ENCODE measurements around the gene LY6G5C. TPM values are rescaled to one million over a fixed set of nuclear protein-coding genes. Genes with fewer than 3 reads are reported as not detected.

Gene LY6G5C
- total RNA-seq, 2 donors from 2014 or later = 0.93 to 2.0 TPM

- Mint-ChIP-seq H3K27ac (no peak overlapping the region), H3K4me1 (peaks cover 14% of the 10 kb centered on the region)
- no peak for TF ChIP-seq CTCF (conservative IDR thresholded peaks at IDR 0.05)
These were observed 26.1 kb downstream of the LY6G5C start for GRCh38 chr6:31654574-31655348.

GRCh38 chr6:31652925-31653724 lies 27.7 kb downstream of the LY6G5C start:
- H3K27me3 Mint-ChIP-seq (ENCODE audit: insufficient read depth) = no peaks in the 10 kb centered on the region
- no peaks in the 10 kb centered on the region for H3K27me3 ChIP-seq (ENCODE audit: control insufficient read depth, insufficient read depth, low read length, poor library complexity, severe bottlenecking)
- H3K4me3 ChIP-seq (ENCODE audit: low read length) = peak overlapping the region; percentile 92
- DNase-seq = peak; percentile 95
- H3K27ac ChIP-seq (ENCODE audit: low read depth, low read length) = peak overlapping the region; percentile 99
- peak overlapping the region; percentile 84 for H3K9ac ChIP-seq (ENCODE audit: extremely low read depth, low read length, poor library complexity, severe bottlenecking)
- peak overlapping the region; percentile 100 for H3K27ac Mint-ChIP-seq
- peaks cover 5% of the 10 kb centered on the region for H3K4me1 ChIP-seq (ENCODE audit: control insufficient read depth, insufficient read depth, low read length)
- peak overlapping the region; percentile 98 for H3K4me3 Mint-ChIP-seq
- H3K36me3 Mint-ChIP-seq (ENCODE audit: low read depth) = peaks cover 46% of the 10 kb centered on the region
- 19 to 23% methylated on average over 27 to 37 of the region's 37 CpGs for WGBS, 2 experiments (ENCODE audit: insufficient coverage in 1 of 2, insufficient read length in 1 of 2)
- peaks cover 30% of the 10 kb centered on the region for H3K36me3 ChIP-seq (ENCODE audit: control insufficient read depth, insufficient read depth, low read length)
- peak; percentile 31 for TF ChIP-seq CTCF (conservative IDR thresholded peaks at IDR 0.05)
- H3K9me3 Mint-ChIP-seq = no peaks in the 10 kb centered on the region
- H3K9me3 ChIP-seq (ENCODE audit: control insufficient read depth, low read length) = no peaks in the 10 kb centered on the region
- peaks cover 10% of the 10 kb centered on the region for H3K4me1 Mint-ChIP-seq

More at GRCh38 chr6:31654574-31655348, 26.1 kb downstream of the LY6G5C start:
- no peak for DNase-seq
- Mint-ChIP-seq H3K27me3 (ENCODE audit: insufficient read depth) (no peaks in the 10 kb centered on the region), H3K9me3 (no peaks in the 10 kb centered on the region), H3K36me3 (ENCODE audit: low read depth) (peaks cover 33% of the 10 kb centered on the region), H3K4me3 (no peak overlapping the region)
- Histone ChIP-seq H3K9ac (ENCODE audit: extremely low read depth, low read length, poor library complexity, severe bottlenecking) (no peak overlapping the region), H3K27me3 (ENCODE audit: control insufficient read depth, insufficient read depth, low read length, poor library complexity, severe bottlenecking) (no peaks in the 10 kb centered on the region), H3K9me3 (ENCODE audit: control insufficient read depth, low read length) (no peaks in the 10 kb centered on the region), H3K27ac (ENCODE audit: low read depth, low read length) (no peak overlapping the region), H3K36me3 (ENCODE audit: control insufficient read depth, insufficient read depth, low read length) (peaks cover 14% of the 10 kb centered on the region), H3K4me1 (ENCODE audit: control insufficient read depth, insufficient read depth, low read length) (peaks cover 13% of the 10 kb centered on the region), H3K4me3 (ENCODE audit: low read length) (no peak overlapping the region)
- 85 to 97% methylated on average over 3 to 8 of the region's 8 CpGs for WGBS, 2 experiments (ENCODE audit: insufficient coverage in 1 of 2, insufficient read length in 1 of 2)

DNA sequence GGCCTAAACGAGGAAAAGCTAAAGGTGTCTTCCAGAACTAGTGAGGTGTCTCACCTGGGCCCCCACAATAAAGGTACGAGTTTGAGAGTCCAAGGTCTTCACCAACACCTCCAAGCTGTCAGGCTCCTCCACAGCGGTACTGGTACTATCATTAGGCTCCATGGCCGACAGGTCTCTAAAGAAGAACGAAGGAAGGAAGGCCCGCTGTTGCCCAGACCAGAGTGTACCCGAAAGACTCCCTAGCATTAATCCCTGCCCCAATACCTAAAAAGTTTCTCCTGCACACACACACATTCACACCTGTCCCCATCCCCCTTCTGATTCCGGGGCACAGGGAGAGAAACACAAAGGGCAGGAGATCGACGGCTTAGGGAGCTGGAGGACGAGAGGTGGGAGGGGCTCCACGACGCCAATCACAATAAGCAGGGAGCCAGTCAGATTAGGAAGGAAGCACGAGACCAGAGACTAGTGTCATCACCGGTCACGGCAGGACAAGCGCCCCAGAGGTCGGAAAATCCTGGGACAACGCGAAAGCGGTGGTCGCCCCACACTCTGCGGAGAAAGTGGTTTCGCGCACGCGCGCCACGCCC lies 29.2 kb downstream of the LY6G5C start:
- 4% methylated on average over 22 to 29 of the region's 29 CpGs for WGBS, 2 experiments (ENCODE audit: insufficient coverage in 1 of 2, insufficient read length in 1 of 2)
- Mint-ChIP-seq H3K27me3 (ENCODE audit: insufficient read depth) (no peaks in the 10 kb centered on the region), H3K4me3 (peak overlapping the region; percentile 98)

More for the DNA sequence above, 29.2 kb downstream of the LY6G5C start:
- Histone ChIP-seq H3K36me3 (ENCODE audit: control insufficient read depth, insufficient read depth, low read length) (peaks cover 42% of the 10 kb centered on the region), H3K9me3 (ENCODE audit: control insufficient read depth, low read length) (no peaks in the 10 kb centered on the region), H3K4me1 (ENCODE audit: control insufficient read depth, insufficient read depth, low read length) (peaks cover 5% of the 10 kb centered on the region), H3K9ac (ENCODE audit: extremely low read depth, low read length, poor library complexity, severe bottlenecking) (peak overlapping the region; percentile 84), H3K27ac (ENCODE audit: low read depth, low read length) (peak overlapping the region; percentile 99), H3K27me3 (ENCODE audit: control insufficient read depth, insufficient read depth, low read length, poor library complexity, severe bottlenecking) (no peaks in the 10 kb centered on the region), H3K4me3 (ENCODE audit: low read length) (peak overlapping the region; percentile 92)
- DNase-seq = no peak
- Mint-ChIP-seq H3K9me3 (no peaks in the 10 kb centered on the region), H3K4me1 (peaks cover 10% of the 10 kb centered on the region), H3K27ac (peak overlapping the region; percentile 100), H3K36me3 (ENCODE audit: low read depth) (peaks cover 49% of the 10 kb centered on the region)
- no peak for TF ChIP-seq CTCF (conservative IDR thresholded peaks at IDR 0.05)

All from endodermal cell (in vitro differentiated cells).